Measurements from ENCODE around the gene RO60.
"Not testable (repeated sequence)": the region's sequence is repeated elsewhere in the genome, so short reads cannot be mapped to it uniquely, and the experiment has no call there.

The RO60 gene

DNA sequence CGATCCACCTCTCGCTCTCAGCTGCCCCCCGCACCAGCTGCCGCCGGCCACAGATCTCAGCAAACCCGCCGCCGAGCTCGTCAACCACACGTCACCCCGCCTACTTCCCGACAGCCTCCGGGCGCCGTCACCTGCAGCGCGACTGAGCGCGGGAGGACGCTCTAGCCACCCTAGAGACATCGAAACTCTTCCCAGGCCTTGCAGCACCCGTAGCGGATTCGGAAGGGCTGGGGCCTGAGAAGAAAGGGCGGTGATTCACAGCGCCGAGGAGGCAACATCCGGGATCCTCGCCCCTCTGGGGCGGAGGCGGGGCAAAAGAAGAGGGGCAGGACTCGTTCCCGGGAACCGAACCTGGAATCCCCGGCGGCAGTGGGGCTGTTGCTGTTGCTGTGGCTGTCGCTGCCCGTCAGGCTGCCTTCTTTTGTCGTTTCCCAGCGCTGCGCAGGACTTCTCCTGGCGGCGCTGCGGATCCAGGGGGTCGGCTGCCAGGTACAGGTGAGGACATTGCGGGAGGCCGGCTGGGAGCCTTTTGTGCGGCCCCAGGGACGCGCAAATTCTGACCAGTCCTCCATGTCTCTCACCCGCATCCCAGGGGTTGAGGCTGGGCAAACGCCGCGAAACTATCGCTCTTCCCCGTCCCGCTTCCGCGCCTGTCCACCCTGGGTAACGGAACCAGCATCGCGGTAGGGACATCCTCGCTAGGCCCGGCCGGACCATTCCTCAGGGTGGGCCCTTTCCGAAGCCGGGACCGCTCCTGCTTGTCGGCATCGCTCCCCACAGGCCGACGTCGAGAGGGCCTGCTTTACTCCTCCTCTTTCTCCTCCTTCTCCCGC is at the start of gene RO60, which contains the start of gene UCHL5:
RO60 (plus strand) TSS at position 331 of the 833 bp plus-strand sequence. CDS start 9,443 bp downstream, outside the sequence.
UCHL5 (minus strand) TSS at position 79 of the 833 bp plus-strand sequence. CDS start 100 bp downstream, outside the sequence.
- in situ Hi-C loops (cut with MboI; ENCODE audit: low sequenced_read_pairs): no loop called here

DNA sequence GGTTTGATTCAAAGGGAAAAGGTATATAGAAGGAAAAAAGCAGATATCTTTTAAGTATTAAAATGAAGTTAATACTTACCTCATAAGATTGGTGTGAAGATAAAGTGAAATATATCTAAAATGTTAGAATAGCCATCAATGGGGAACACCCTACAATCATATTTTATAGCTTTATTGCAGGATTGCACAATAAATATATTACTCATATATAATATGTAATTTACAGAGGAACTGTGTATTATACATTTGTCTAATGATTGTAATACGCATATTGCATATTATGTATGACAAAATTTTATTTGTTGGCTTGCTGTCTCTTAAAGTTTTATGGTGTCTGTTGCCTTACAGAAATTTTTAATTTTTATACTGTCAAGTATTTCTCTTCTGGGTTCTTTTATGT is 48.0 kb upstream of the RO60 start:
- in situ Hi-C loops (cut with MboI; ENCODE audit: low sequenced_read_pairs): loop anchor here (25.0 kb wide), 2 partner anchors 199 to 499 kb away; partner anchors contain the start of gene RGS2

DNA sequence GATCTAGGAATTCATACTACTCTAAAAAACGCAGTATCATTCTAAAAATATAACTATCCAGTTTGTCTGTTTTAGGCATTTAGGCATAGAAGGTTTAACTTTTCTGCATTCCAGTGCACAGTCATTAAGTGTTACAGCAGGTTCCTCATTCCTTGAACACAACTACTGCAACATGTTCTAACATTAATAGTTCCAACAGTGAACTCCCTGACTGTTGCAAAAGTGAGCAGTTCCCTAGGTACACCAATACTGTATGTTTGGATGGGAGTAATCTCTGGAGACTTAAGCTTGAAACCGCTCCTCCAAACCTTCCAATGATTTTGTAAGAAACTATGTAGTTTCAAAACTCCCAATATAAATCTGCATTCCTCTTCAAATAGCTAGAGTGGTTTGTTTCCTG is 46.4 kb upstream of the RO60 start:
- in situ Hi-C loops (cut with MboI; ENCODE audit: low sequenced_read_pairs): loop anchor here (25.0 kb wide), 2 partner anchors 201 to 501 kb away; partner anchors contain the start of gene RGS2

DNA sequence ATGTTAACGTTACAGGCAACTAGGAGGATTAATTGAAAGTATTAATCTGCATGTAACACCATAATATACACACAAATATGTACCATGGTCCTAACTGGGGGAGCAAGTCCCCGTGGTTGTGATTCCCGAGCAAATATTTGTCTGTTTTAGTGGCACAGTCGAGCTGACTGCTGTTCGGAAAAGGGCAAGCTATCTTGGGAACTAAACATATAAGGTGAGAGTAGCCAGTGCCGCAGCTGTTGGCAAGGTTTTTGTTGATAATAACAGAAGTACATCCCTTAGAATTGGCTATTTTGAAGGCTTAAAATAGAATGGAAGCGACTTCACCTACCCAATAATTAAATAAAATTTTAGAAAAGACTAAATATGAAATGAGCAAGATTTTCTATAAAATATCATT is 45.7 kb upstream of the RO60 start:
- in situ Hi-C loops (cut with MboI; ENCODE audit: low sequenced_read_pairs): loop anchor here (25.0 kb wide), 2 partner anchors 201 to 501 kb away; partner anchors contain the start of gene RGS2

DNA sequence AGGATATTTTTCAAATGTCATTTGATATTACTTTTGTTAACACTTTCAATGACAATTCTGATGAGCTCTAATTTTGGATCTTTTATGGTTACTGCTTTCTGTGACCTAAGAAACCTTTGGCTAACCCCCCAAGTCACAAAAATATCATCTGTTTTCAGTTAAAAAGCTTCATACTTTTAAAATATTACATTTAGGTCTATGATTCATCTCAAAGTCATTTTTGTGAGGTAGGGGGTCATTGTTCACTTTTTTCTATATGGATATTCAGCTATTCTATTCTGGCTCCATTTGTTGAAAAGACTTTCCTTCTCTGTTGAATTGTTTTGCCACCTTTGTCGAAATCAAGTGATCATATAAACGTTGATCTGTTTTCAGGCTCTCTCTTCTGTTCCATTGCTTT is 45.0 kb upstream of the RO60 start:
- in situ Hi-C loops (cut with MboI; ENCODE audit: low sequenced_read_pairs): loop anchor here (25.0 kb wide), 2 partner anchors 202 to 502 kb away; partner anchors contain the start of gene RGS2

DNA sequence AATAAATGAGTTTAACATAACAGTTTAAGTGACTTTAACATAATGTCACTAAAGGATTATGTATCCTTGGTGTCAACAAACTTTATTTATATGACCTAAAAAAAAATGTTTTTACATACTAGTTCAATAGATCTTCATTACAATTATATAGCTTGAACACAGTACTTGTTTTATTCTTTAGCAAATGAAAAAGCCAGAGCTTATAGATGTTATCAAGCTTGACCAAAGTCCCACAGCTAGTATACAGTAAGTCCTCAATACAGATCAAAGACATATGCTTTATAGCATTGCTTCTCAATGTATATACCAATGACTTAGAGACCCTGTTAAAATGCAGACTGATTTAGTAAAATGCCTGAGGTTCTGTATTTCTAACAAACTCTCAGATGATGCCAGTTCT is 42.6 kb upstream of the RO60 start:
- in situ Hi-C loops (cut with MboI; ENCODE audit: low sequenced_read_pairs): loop anchor here (25.0 kb wide), 2 partner anchors 204 to 504 kb away; partner anchors contain the start of gene RGS2

DNA sequence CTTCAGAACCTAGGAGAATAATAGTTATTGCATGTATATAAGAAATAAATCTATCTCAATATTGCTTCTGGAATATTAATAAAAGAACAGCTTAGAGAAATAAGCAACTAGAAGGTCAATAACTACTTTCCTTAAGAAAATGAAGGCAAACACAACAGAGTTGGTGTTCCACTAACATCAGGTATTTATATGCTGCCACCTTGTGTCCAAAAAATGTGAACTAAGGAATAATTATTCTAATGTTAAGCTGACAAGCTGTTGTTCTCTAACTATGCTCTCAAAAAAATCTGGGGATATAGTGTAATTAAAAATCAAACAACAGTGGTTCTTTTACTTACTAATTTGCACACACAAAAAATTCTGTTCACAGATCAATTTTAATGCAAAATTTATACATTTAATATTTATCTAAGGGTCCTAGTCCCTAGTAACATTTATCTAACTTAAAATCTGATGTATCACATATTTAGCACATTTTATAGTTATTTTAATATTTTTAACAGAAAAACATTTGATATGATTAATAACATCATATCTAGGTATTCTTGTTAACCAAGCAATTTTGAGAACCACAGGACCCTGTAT is 39.9 kb upstream of the RO60 start:
- in situ Hi-C loops (cut with MboI; ENCODE audit: low sequenced_read_pairs): loop anchor here (25.0 kb wide), 2 partner anchors 207 to 507 kb away; partner anchors contain the start of gene RGS2

DNA sequence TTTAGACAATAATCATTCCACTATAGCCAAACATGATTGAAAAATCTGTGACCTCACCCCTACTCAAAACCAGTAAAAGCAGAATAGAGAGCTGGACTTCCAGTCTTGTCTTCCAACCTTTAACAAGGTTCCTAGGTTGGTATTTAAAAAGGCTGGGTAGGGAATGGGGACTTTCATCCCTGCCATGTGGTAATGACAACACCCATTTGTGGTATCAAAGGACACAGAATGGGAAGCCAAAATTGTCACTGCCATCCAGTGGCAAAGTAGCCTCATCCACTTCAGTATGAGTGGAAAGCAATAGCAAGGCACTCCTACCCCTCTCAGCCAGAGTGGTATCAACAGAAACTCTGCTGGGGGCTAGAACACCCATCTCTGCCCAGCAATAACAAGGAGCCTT is 34.2 kb upstream of the RO60 start:
- in situ Hi-C loops (cut with MboI; ENCODE audit: low sequenced_read_pairs): no loop called here

DNA sequence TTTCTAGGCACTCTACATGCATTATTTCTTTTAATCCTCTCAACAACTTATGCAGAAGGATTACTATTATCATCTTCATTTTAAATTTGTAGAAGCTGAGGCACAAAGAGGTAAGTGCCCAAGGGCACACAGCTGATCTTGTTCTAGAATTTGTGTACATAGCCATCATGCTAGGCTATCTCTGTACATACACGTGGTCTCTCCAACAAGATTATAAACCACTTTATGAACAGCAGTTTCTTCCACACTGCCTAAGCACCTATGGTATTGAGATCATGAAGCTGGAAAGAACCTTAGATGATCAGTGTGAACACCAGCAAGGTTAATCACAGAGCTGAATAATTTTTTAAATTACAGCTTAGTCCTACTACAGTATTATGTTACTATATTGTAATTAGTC is 29.1 kb upstream of the RO60 start:
- in situ Hi-C loops (cut with MboI; ENCODE audit: low sequenced_read_pairs): no loop called here

DNA sequence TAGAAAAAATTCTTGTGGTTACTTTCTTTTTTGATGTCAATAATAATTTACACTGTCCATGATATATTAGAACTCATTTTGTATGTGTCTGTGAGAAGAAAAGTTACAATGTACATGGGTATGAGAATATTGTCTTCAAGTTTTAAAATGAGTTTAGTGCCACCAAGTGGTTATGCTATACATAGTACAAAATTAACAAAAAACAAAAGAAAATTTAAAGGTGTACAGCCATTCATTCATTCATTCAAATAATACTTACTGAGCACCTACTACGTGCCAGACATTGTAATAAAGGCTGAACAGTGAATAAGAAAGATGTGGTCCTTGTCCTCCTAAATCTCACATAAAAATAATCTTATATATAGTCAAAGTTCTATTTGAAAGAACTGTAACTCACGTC is 28.0 kb upstream of the RO60 start:
- in situ Hi-C loops (cut with MboI; ENCODE audit: low sequenced_read_pairs): no loop called here

DNA sequence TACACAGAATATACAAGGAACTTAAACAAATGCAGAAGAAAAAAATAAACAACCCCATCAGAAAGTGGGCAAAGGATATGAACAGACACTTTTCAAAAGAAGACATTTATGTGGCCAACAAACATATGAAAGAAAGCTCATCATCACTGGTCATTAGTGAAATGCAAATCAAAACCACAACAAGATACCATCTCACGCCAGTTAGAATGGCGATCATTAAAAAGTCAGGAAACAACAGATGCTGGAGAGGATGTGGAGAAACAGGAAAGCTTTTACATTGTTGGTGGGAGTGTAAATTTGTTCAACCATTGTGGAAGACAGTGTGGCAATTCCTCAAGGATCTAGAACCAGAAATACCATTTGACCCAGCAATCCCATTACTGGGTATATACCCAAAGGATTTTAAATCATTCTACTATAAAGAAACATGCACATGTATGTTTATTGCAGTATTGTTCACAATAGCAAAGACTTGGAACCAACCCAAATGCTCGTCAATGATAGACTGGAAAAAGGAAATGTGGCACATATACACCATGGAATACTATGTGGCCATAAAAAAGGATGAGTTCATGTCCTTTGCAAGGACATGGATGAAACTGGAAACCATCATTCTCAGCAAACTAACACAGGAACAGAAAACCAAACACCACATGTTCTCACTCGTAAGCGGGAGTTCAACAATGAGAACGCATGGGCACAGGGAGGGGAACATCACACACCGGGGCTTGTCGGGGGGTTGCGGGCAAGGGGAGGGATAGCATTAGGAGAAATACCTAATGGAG is 26.6 kb upstream of the RO60 start:
- in situ Hi-C loops (cut with MboI; ENCODE audit: low sequenced_read_pairs): not testable (repeated sequence)

DNA sequence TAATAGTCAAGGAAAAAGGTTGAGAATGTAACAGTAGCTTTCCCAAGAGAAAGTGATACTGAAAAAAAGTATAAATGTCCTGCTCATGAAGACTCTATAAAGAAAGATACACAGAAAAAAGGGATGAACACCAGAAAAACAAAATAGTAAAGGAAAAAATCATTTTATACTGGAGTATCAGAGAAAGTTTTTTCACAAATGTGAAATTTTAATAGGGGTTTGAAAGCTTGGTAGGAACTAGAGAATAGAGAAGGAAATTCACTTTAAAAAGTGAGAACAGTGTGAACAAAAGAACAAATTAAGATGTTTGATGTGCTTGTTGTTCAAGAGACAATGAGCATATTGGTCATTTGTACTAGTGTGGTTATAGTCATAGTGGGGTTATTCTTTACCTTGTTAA is 25.8 kb upstream of the RO60 start:
- in situ Hi-C loops (cut with MboI; ENCODE audit: low sequenced_read_pairs): no loop called here

DNA sequence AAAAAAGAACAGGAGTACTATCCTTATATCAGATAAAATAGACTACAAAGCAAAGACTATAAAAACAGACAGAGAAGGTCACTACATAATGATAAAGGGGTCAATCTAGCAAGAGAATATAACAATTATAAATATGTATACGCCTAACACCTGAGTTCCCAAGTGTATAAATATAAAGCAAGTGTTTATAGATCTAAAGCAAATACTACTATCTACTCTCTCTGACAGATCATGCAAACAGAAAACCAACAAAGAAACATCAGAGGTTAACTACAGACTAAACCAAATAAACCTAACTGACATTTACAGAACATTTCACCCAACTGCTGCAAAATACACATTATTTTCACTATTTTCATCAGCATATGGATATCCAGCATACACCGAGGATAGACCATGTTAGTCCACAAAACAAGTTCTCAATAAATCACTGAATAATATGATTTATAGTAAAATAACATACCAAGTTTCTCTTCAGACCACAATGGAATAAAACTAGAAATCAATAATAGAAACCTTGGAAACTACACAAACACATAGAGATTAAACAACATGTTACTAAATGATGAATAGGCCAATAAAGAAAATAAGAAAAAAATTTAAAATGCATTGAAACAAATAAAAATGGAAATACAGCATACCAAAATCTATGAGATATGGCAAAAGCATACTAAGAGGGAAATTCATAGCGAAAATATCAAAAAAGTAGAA is 22.9 kb upstream of the RO60 start:
- in situ Hi-C loops (cut with MboI; ENCODE audit: low sequenced_read_pairs): no loop called here

DNA sequence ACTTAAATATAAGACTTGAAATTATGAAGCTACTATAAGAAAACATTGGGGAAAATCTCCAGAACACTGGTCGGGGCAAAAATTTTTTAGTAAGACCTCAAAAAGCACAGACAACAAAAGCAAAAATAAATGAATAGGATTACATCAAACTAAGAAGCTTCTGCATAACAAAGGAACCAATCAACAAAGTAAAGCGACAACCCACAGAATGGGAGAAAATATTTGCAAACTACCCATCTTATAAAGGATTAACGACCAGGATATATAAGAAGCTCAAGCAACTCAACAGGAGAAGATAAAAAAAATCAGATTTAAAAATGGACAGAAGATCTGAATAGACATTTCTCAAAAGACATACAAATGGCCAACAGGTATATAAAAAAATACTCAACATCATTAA is 19.4 kb upstream of the RO60 start:
- in situ Hi-C loops (cut with MboI; ENCODE audit: low sequenced_read_pairs): no loop called here

DNA sequence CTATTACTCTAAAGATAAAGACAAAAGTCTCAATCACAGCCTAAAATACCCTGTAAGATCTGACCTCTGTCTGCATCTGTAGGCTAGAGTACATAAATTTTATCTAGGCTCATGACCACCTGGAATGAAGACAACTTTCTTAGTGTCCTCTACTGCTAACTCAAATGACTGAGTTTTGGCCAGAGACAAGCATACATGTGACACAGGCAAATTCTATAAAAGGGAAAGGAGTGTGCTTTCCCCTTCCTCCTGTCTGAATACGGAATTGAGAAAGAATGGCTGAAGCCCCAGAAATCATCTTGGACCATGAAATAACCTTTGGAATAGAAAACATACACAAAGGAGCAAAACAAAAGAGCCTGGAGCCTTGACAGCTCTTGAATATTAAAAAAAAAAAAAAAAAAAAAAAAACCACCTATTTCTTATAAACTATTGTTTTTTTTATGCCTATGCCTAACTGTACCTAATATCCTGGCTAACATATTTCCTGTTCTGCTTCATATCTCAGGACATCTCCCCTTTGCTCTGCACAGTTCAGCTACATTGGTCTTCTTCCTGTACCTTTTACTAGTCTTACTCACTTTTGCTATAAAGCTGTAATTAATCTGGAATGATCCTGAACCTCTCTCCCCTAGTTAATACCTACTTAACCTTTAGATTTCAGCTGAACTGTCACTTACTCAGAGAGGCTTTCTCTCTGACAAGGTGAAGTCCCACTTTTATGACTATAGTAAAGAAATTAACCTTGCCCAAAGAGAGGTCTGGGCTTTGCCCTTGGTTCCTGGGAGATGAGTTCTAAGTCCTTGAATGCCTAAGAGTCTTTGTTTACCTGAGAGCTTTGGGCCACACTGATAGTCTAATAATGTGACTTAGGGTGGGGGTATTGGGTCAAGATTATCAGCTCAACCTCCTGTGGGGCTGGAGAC is 16.4 kb upstream of the RO60 start:
- in situ Hi-C loops (cut with MboI; ENCODE audit: low sequenced_read_pairs): no loop called here

DNA sequence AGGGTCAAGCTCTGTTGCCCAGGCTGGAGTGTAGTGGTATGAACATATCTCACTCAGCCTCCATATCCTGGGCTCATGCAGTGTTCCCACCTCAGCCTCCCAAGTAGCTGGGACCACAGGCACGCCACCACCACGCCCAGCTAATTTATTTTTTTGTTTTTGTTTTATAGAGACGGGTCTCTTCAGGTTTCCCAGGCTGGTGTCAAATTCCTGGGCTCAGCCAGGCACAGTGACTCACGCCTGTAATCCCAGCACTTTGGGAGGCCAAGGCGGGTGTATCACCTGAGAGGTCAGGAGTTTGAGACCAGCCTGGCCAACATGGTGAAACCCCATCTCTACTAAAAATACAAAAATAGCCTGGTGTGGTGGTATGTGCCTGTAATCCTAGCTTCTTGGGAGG is 10.5 kb upstream of the RO60 start:
- in situ Hi-C loops (cut with MboI; ENCODE audit: low sequenced_read_pairs): not testable (repeated sequence)

DNA sequence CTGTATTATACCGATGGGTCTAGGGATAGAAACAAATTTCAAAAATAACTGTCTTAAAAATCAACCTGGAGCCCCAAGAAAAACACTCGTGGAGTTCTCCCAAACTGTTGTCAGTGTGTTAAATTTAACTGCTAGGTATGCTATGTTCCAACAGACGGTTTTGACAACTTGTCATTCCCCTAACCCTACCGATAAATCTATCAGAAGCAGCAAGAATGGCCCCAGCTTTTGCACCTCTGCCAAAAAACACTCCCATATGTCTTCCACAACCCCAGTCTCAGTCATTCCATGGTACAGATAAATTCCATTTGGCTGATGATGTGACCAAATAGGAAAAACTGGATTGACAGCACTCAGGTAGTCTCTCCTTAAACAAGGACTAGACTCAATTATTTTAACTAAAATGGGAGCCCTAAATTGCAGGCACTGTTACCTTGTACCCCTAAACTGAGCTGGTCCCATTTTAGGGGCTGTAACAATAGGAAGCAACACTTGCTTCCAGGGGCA is 5.2 kb upstream of the RO60 start:
- in situ Hi-C loops (cut with MboI; ENCODE audit: low sequenced_read_pairs): no loop called here

DNA sequence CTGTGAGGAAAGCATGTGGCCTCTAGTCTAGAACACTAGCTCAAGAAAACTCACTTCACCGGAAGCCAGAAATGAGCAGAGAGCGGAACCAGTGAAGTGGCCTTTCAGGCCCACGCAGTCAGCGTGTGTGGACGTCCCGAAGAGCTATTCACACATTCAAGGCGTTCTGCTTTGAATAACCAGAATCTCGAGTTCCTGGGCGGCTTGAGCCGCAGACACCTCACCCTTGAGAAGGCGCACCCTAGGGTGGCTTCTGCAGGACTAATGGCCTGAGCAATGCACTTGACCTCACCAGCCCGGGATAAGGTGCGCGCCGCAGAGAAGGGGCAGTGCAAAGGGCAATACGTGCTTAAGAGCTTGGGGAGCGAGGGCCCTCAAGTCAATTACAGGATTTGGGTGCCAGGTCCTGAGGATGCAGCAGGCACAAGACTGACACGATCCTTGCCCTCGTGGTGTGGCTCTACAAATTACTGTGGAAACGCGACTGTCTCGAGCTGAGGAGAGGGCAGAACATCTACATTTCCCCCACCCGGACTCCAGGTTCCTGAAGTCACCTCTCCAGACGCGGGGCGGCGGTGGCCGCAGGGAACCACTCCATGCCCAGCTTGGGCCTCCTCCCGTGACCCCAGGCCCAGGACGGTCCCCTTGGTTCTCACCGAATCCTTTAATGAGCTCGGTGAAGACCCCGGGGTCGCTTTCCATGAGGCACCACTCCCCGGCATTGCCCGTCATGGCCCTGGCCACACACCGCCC is 707 bp upstream of the RO60 start:
- in situ Hi-C loops (cut with MboI; ENCODE audit: low sequenced_read_pairs): no loop called here

DNA sequence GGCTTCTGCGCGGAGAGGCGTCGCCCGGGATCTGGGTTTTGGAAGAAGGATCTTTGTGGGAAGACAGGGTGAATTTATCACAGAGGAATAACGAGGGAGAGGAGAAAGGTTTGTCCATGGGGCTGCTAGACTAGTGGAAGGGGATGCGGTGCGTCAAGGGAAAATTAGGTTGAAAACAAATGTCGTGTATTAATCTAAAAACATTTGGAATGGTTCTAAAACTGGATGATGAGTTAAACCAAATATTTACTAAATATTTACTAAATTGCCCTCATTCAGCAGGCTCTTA is 647 bp downstream of the RO60 start:
- in situ Hi-C loops (cut with MboI; ENCODE audit: low sequenced_read_pairs): no loop called here
